CD4-positive, alpha-beta T cell (primary cell): ENCODE measurements around the gene RUNX2. TPM values are rescaled to one million over a fixed set of nuclear protein-coding genes. Genes with fewer than 3 reads are reported as not detected.

ENCODE experiments used
- ATAC-seq: fragments of 200-7000 bp; cut with Tn5 transposase; one replicate; pipeline ENCODE4 v1.10.0; 2022; ENCODE audit warnings: mild to moderate bottlenecking; ENCODE audit not compliant: poor library complexity
- CTCF ChIA-PET: fragments of 350-600 bp; sonication (Branson Sonifier 250); formaldehyde crosslinking; loops from one replicate; lab custom pipeline; 2021; ENCODE audit warnings: antibody characterized with exemption, inconsistent platforms; lab: Charles Lee
- POLR2A ChIA-PET: fragments of 350-600 bp; sonication (Branson Sonifier 250); formaldehyde crosslinking; loops from one replicate; lab custom pipeline; 2021; ENCODE audit warnings: antibody characterized with exemption, inconsistent platforms; lab: Charles Lee
- DNase-seq, 14 experiments: peaks; one replicate each; pipeline ENCODE4 v3.0.0-alpha.2; 2013 to 2020; ENCODE audit warnings: mixed read lengths in 2 of 14
- H3K27ac ChIP-seq, 2 donors: one replicate each; pipeline versions ENCODE4 v1.5.1 to v1.7.0; 2013; ENCODE audit warnings: low read length in 2 of 2, low read depth in 1 of 2, mild to moderate bottlenecking in 1 of 2
- H3K27me3 ChIP-seq, 2 experiments: 1 replicate in 1 of 2; 2 replicates in 1 of 2; pipeline versions ENCODE4 v1.6.1 to v1.7.0; 2013; ENCODE audit warnings: low read length in 2 of 2, control low read depth in 1 of 2, mild to moderate bottlenecking in 1 of 2, moderate library complexity in 1 of 2; ENCODE audit not compliant: insufficient read depth in 2 of 2, control insufficient read depth in 1 of 2
- H3K36me3 ChIP-seq: one replicate; pipeline ENCODE4 v1.6.1; 2013; ENCODE audit warnings: low read length, control low read depth; ENCODE audit not compliant: insufficient read depth
- H3K4me1 ChIP-seq: one replicate; pipeline ENCODE4 v1.6.1; 2013; ENCODE audit warnings: low read length, control low read depth; ENCODE audit not compliant: insufficient read depth
- H3K4me3 ChIP-seq: one replicate; pipeline ENCODE4 v1.5.1; 2013; ENCODE audit warnings: mild to moderate bottlenecking, low read length, moderate library complexity
- H3K9me3 ChIP-seq, 2 experiments: 1 replicate in 1 of 2; 2 replicates in 1 of 2; pipeline versions ENCODE4 v1.6.1 to v1.7.0; 2013; ENCODE audit warnings: low read length in 2 of 2, mild to moderate bottlenecking in 2 of 2, control low read depth in 1 of 2, moderate library complexity in 1 of 2; ENCODE audit not compliant: control insufficient read depth in 1 of 2, insufficient read depth in 1 of 2
- H3K27ac Mint-ChIP-seq: one replicate; pipeline ENCODE4 v1.8.0; 2020; ENCODE audit warnings: mixed read lengths
- H3K27me3 Mint-ChIP-seq: one replicate; pipeline ENCODE4 v1.8.0; 2021; ENCODE audit warnings: mixed read lengths
- H3K36me3 Mint-ChIP-seq: one replicate; pipeline ENCODE4 v1.8.0; 2021; ENCODE audit warnings: low read depth, mixed read lengths
- H3K4me1 Mint-ChIP-seq: one replicate; pipeline ENCODE4 v1.8.0; 2021; ENCODE audit warnings: low read depth, mixed read lengths
- H3K4me3 Mint-ChIP-seq: one replicate; pipeline ENCODE4 v1.8.0; 2020; ENCODE audit warnings: mild to moderate bottlenecking, mixed read lengths
- H3K9me3 Mint-ChIP-seq: one replicate; pipeline ENCODE4 v1.8.0; 2020; ENCODE audit warnings: mixed read lengths
- intact Hi-C, 2 experiments: fragments of 100-400 bp; cut with DNase I in 1 of 2; cut with micrococcal nuclease in 1 of 2; formaldehyde crosslinking; loops; one replicate each; pipeline versions ENCODE4 v1.15.1 to v1.9.0; 2023 to 2025; cut with DNase I, micrococcal nuclease
- total RNA-seq, 174 experiments: library from RNA in 2 of 174; stranded (reverse) in 2 of 174; gene quantifications; one replicate each; pipeline ENCODE4 v1.2.3 and lab custom pipeline; 2021 to 2026
- TF ChIP-seq, protein P1 (sequence below): fragments of 200-600 bp; IDR thresholded peaks from one replicate; pipeline ENCODE4 v1.8.0; 2022; ENCODE audit warnings: antibody characterized with exemption, mild to moderate bottlenecking

Gene RUNX2
- total RNA-seq, 2 experiments from 2014 or later: 17.5 to 18.0 TPM

DNA sequence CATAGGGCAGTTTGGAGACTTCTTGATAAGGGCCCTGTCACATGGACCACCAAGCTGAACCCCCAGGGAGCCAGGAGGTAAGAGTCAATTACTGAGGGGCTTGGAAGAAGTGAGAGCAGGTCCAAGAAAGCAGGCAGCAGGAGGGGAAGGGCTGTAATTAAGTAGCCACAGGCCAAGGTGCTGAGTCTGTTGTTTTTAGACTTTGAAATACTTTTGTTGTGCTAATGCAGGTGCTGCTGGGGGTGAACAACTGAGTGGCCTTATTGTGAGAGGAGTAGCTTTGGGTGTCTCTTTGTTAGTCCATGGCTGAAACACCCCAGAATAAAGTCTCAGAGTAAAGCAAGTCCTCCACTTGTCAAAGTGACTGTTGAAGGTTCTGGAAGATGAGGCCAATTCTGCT is 316.6 kb downstream of the RUNX2 start:
- Histone ChIP-seq H3K4me3 (no peak overlapping the region), H3K9me3 (no peaks in the 10 kb centered on the region), H3K27me3 (no peaks in the 10 kb centered on the region), H3K27ac (no peak overlapping the region), H3K36me3 (no peaks in the 10 kb centered on the region), H3K4me1 (no peaks in the 10 kb centered on the region)
- no peak for ATAC-seq
- intact Hi-C loops: no loop called here
- no peaks in the 10 kb centered on the region for H3K27me3 Mint-ChIP-seq
- no peaks in the 10 kb centered on the region for H3K9me3 Mint-ChIP-seq
- DNase-seq: no peak
- no peaks in the 10 kb centered on the region for H3K36me3 Mint-ChIP-seq
- ChIA-PET CTCF (no interaction called here), POLR2A (no interaction called here)
- H3K4me3 Mint-ChIP-seq: no peak overlapping the region
- no peak overlapping the region for H3K27ac Mint-ChIP-seq
- TF ChIP-seq, protein P1, sequence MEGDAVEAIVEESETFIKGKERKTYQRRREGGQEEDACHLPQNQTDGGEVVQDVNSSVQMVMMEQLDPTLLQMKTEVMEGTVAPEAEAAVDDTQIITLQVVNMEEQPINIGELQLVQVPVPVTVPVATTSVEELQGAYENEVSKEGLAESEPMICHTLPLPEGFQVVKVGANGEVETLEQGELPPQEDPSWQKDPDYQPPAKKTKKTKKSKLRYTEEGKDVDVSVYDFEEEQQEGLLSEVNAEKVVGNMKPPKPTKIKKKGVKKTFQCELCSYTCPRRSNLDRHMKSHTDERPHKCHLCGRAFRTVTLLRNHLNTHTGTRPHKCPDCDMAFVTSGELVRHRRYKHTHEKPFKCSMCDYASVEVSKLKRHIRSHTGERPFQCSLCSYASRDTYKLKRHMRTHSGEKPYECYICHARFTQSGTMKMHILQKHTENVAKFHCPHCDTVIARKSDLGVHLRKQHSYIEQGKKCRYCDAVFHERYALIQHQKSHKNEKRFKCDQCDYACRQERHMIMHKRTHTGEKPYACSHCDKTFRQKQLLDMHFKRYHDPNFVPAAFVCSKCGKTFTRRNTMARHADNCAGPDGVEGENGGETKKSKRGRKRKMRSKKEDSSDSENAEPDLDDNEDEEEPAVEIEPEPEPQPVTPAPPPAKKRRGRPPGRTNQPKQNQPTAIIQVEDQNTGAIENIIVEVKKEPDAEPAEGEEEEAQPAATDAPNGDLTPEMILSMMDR: no peak
- peaks cover 15% of the 10 kb centered on the region for H3K4me1 Mint-ChIP-seq

GRCh38 chr6:45645302-45645701 is 317.2 kb downstream of the RUNX2 start:
- Mint-ChIP-seq H3K36me3 (no peaks in the 10 kb centered on the region), H3K27ac (no peak overlapping the region), H3K27me3 (no peaks in the 10 kb centered on the region), H3K4me3 (no peak overlapping the region), H3K9me3 (no peaks in the 10 kb centered on the region), H3K4me1 (peaks cover 15% of the 10 kb centered on the region)
- TF ChIP-seq, protein P1: no peak
- ChIA-PET CTCF (no interaction called here), POLR2A (interaction anchor here (0.5 kb wide), 1 partner anchor 779 kb away, joined by 4 read pairs; no protein-coding TSS in a partner anchor)
- Histone ChIP-seq H3K36me3 (no peaks in the 10 kb centered on the region), H3K4me3 (no peak overlapping the region), H3K27me3 (no peaks in the 10 kb centered on the region), H3K27ac (no peak overlapping the region), H3K9me3 (no peaks in the 10 kb centered on the region), H3K4me1 (no peaks in the 10 kb centered on the region)
- DNase-seq: no peak
- intact Hi-C loops: no loop called here
- ATAC-seq: no peak

DNA sequence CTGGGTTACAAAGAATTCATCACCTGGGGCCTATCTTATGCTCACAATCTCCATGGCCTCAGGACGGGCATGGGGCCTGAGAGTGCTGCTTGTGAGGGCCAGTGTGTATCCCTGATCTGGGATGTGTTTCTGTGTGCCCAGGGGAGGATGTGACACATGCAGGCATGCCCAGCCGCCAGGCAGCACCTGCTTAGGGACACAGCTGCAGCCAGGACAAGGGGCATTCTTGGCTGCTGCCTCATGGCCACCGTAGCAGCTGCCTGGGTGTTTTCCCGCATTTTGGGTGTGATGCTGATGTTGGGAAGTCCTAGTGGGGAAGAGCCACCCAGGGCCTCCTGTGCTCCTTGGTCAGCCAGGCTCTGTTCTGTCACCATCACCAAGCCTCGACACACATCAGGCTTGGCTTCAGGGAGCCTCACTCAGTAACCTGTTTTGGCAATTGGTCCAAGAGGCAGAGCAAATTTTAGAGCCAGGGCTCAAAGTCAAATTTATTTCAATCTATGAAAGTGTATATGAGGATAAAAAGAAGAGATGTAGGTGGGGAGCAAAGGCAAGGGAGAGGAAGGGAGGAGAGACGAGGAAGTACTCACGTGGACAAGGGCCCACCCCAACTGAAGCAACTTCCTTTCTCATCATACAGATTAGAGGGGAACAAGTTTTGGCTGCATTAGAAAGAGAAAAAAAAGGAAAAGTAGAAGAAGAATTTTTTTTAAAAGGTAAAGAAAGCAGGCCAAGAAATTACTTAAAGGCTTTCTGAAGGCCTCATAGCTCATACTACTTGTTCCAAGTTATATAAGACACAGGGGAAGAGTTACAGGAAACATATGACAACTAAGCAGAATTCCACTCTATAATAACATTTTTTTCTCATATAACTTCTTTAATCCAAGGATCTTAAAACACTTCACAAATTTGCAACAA is 319.5 kb downstream of the RUNX2 start:
- ATAC-seq (no peak), DNase-seq (no peak)
- intact Hi-C loops: no loop called here
- Histone ChIP-seq H3K9me3 (peaks cover 0 to 4% of the 10 kb centered on the region in 2 experiments), H3K27me3 (no peaks in the 10 kb centered on the region), H3K4me3 (no peak overlapping the region), H3K27ac (no peak overlapping the region), H3K4me1 (no peaks in the 10 kb centered on the region), H3K36me3 (no peaks in the 10 kb centered on the region)
- TF ChIP-seq, protein P1: no peak
- ChIA-PET POLR2A (interaction anchor here (0.7 kb wide), 1 partner anchor 16 kb away, joined by 3 read pairs; no protein-coding TSS in a partner anchor), CTCF (no interaction called here)
- Mint-ChIP-seq H3K4me1 (peaks cover 15% of the 10 kb centered on the region), H3K27ac (no peak overlapping the region), H3K36me3 (no peaks in the 10 kb centered on the region), H3K4me3 (no peak overlapping the region), H3K9me3 (no peaks in the 10 kb centered on the region), H3K27me3 (no peaks in the 10 kb centered on the region)
